Activated CD4-positive, CD25-positive, alpha-beta regulatory T cell (primary cell): ENCODE measurements around the gene RETREG1.

ENCODE experiments used
- DNase-seq, 4 experiments: peaks; one replicate each; lab custom pipeline; 2025; lab: John Stamatoyannopoulos, UW

RETREG1 gene

GRCh38 chr5:16580382-16580781 is 36.4 kb downstream of the RETREG1 start:
- no peak for DNase-seq

- no peak for DNase-seq
Measured at GRCh38 chr5:16579142-16579847, 37.5 kb downstream of the RETREG1 start.

GRCh38 chr5:16578474-16578883 is 38.3 kb downstream of the RETREG1 start:
- DNase-seq = no peak

GRCh38 chr5:16577677-16578076 is 39.1 kb downstream of the RETREG1 start:
- no peak for DNase-seq

- no peak for DNase-seq
Measured at GRCh38 chr5:16574789-16575721, 41.7 kb downstream of the RETREG1 start.

- no peak for DNase-seq
Measured at GRCh38 chr5:16573401-16573800, 43.4 kb downstream of the RETREG1 start.

GRCh38 chr5:16572289-16573015 is 44.3 kb downstream of the RETREG1 start:
- no peak for DNase-seq

- DNase-seq = no peak
Measured at GRCh38 chr5:16571016-16571415, 45.8 kb downstream of the RETREG1 start.

GRCh38 chr5:16570121-16570815 is 46.5 kb downstream of the RETREG1 start:
- no peak for DNase-seq

- no peak for DNase-seq
Measured at GRCh38 chr5:16568875-16569580, 47.8 kb downstream of the RETREG1 start.

GRCh38 chr5:16567365-16567764 is 49.4 kb downstream of the RETREG1 start:
- no peak for DNase-seq

- no peak for DNase-seq
Measured at GRCh38 chr5:16565118-16565517, 51.7 kb downstream of the RETREG1 start.

GRCh38 chr5:16564248-16564867 is 52.4 kb downstream of the RETREG1 start:
- DNase-seq = no peak

GRCh38 chr5:16563686-16564085 is 53.1 kb downstream of the RETREG1 start:
- no peak for DNase-seq

GRCh38 chr5:16561660-16562059 is 55.1 kb downstream of the RETREG1 start:
- no peak for DNase-seq

GRCh38 chr5:16559702-16560101 is 57.1 kb downstream of the RETREG1 start:
- no peak for DNase-seq

- no peak for DNase-seq
Measured at GRCh38 chr5:16558984-16559629, 57.7 kb downstream of the RETREG1 start.

- DNase-seq = no peak
Measured at GRCh38 chr5:16557477-16557876, 59.3 kb downstream of the RETREG1 start.

GRCh38 chr5:16554110-16554509 is 62.7 kb downstream of the RETREG1 start:
- DNase-seq = no peak

- DNase-seq = peak; percentile 7 to 26 (median 8)
Measured at GRCh38 chr5:16552666-16553343, 64.0 kb downstream of the RETREG1 start.
